ENCODE data around the gene SEC14L3.

The SEC14L3 gene

DNA sequence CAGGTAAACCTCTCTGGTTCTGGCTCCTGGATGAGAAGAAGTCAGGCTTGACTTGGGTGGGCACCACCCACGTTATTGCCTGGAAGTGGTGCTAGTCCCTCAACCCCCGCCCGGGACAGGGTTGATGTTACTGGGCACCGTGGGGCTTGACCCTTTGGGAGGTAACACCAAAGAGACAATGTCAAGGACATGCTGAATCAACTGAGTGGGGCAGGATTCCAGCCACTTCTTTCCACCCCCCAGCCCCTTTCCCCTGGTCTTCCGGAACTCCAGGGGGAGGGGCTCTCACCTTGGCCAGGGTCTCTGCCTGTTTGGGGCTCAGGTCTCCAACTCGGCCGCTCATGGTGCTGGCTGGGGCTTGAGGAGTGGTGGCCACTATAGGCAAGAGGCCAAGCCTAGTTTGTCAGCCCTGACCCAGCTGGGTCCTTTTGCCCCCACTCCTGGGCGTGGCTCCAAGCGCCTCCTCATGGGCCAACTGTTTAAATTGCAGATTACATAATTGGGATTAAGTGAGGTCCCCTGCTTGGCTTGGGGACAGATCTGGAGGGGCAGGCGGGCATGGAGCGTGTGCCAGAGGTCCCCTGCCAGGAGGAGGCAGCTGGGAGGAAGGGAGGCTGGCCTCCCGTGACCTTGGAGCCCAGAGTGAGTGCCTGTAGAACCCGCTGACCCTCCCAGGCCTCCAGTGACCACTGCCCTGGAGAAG lies at the start of gene SEC14L3:
Gene SEC14L3, minus strand, starts transcription at position 402 of the 703 bp plus-strand sequence. Its CDS starts 59 bp downstream, at position 343.
- H3K9me3 Mint-ChIP-seq = no peaks in the 10 kb centered on the region
- ATAC-seq (no peak), DNase-seq (no peak)
- no peaks in the 10 kb centered on the region for H3K4me1 Mint-ChIP-seq
- H3K36me3 Mint-ChIP-seq (ENCODE audit: low read depth) = no peaks in the 10 kb centered on the region
- peaks cover 18% of the 10 kb centered on the region for H3K27me3 Mint-ChIP-seq
- H3K4me3 Mint-ChIP-seq = no peak within 1 kb of the TSS
- H3K27ac Mint-ChIP-seq = no peak within 1 kb of the TSS

DNA sequence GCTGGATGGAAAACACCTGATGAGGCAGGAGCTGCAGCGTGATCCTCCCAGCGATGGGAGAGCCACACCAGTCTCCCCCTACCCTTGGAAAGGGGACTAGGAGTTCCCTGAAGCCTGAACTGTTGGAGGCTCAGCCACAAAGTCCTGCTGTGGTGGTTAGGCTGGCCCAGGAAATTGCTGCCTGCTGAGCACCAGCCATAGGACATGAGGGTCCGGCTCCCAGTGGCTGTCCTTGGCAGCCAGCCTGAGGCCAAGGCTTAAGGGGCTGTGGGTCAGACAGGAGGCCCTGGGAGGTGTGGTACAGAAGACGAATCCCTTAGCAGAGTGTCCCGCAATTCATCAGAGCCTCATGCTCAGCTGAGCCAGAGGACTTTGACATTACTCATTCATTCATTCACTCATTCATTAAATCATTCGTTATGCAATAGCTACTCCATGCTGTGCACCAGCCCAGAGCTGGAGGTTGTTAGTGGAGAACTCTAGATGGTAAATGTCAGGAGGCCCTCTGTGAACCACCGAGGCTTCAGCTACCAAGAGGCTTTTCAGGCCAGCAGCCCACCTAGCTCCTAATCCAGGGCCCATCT lies 48.1 kb upstream of the SEC14L3 start:
- Mint-ChIP-seq H3K27me3 (no peaks in the 10 kb centered on the region), H3K4me3 (no peak overlapping the region), H3K27ac (no peak overlapping the region), H3K4me1 (no peaks in the 10 kb centered on the region), H3K9me3 (no peaks in the 10 kb centered on the region), H3K36me3 (ENCODE audit: low read depth) (no peaks in the 10 kb centered on the region)
- ATAC-seq (no peak), DNase-seq (no peak)

DNA sequence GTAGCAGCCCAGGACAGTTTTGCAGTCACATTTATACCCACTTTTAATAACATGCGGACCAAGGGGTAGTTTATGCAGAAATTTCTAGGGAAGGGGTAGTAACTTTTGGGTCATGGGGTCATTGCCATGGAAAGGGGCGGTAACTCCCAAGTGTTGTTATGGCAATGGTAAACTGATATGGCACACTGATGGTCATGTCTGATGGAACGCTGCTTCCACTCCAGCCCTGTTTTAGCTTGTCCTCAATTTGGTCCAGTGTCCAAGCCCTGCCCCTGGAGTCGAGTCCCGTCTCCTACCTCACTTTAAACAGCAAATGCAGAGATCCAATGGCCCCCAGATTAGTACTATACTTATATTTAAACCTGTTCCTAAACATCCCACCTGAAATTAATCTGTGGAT lies 44.9 kb upstream of the SEC14L3 start:
- DNase-seq (no peak), ATAC-seq (no peak)
- Mint-ChIP-seq H3K27me3 (no peaks in the 10 kb centered on the region), H3K36me3 (ENCODE audit: low read depth) (no peaks in the 10 kb centered on the region), H3K4me3 (no peak overlapping the region), H3K27ac (no peak overlapping the region), H3K9me3 (no peaks in the 10 kb centered on the region), H3K4me1 (no peaks in the 10 kb centered on the region)

GRCh38 chr22:30516273-30516672 lies 44.5 kb upstream of the SEC14L3 start:
- no peak overlapping the region for H3K27ac Mint-ChIP-seq
- H3K4me1 Mint-ChIP-seq = no peaks in the 10 kb centered on the region
- DNase-seq (no peak), ATAC-seq (no peak)
- no peaks in the 10 kb centered on the region for H3K27me3 Mint-ChIP-seq
- no peaks in the 10 kb centered on the region for H3K9me3 Mint-ChIP-seq
- H3K4me3 Mint-ChIP-seq = no peak overlapping the region
- H3K36me3 Mint-ChIP-seq (ENCODE audit: low read depth) = no peaks in the 10 kb centered on the region

- no peak overlapping the region for H3K27ac Mint-ChIP-seq
- no peak for DNase-seq
- H3K4me1 Mint-ChIP-seq = no peaks in the 10 kb centered on the region
- ATAC-seq = no peak
- H3K36me3 Mint-ChIP-seq (ENCODE audit: low read depth) = no peaks in the 10 kb centered on the region
- H3K9me3 Mint-ChIP-seq = no peaks in the 10 kb centered on the region
- H3K4me3 Mint-ChIP-seq = no peak overlapping the region
- H3K27me3 Mint-ChIP-seq = no peaks in the 10 kb centered on the region
Measured at GRCh38 chr22:30514252-30514651, 42.4 kb upstream of the SEC14L3 start.

DNA sequence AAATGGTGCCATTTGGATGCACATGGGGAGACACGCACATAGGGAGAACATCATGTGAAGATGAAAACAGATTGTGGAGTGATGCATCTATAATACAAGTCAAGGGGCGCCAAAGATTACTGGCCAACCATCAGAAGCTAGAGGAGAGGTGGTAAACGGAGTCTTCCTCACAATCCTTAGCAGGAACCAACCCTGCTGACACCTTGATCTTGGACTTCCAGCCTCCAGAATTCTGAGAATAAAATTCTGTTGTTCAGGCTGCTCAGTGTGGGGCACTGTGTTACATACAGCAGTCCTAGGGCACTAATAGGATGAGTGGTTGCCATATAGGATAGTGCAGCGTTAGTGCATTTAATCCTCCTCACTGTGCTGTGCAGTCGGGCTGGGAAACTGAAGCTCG lies 41.6 kb upstream of the SEC14L3 start:
- H3K9me3 Mint-ChIP-seq = no peaks in the 10 kb centered on the region
- H3K36me3 Mint-ChIP-seq (ENCODE audit: low read depth) = no peaks in the 10 kb centered on the region
- no peaks in the 10 kb centered on the region for H3K4me1 Mint-ChIP-seq
- H3K27me3 Mint-ChIP-seq = no peaks in the 10 kb centered on the region
- no peak for ATAC-seq
- no peak overlapping the region for H3K27ac Mint-ChIP-seq
- no peak overlapping the region for H3K4me3 Mint-ChIP-seq
- DNase-seq = no peak

DNA sequence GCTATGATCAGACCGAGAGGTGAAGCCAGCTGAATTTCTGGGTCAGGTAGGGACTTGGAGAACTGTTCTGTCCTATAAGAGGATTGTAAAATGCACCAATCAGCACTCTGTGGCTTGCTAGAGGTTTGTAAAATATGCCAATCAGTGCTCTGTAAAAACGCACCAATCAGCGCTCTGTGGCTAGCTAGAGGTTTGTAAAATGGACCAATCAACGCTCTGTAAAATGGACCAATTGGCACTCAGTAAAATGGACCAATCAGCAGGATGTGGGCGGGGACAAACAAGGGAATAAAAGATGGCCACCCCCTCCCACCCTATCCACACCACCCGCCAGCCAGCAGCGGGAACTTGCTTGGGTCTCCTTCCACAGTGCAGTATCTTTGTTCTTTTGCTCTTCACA lies 40.1 kb upstream of the SEC14L3 start:
- no peaks in the 10 kb centered on the region for H3K27me3 Mint-ChIP-seq
- no peaks in the 10 kb centered on the region for H3K9me3 Mint-ChIP-seq
- no peak for ATAC-seq
- H3K4me1 Mint-ChIP-seq = no peaks in the 10 kb centered on the region
- no peak overlapping the region for H3K27ac Mint-ChIP-seq
- no peaks in the 10 kb centered on the region for H3K36me3 Mint-ChIP-seq (ENCODE audit: low read depth)
- DNase-seq = no peak
- H3K4me3 Mint-ChIP-seq = no peak overlapping the region

DNA sequence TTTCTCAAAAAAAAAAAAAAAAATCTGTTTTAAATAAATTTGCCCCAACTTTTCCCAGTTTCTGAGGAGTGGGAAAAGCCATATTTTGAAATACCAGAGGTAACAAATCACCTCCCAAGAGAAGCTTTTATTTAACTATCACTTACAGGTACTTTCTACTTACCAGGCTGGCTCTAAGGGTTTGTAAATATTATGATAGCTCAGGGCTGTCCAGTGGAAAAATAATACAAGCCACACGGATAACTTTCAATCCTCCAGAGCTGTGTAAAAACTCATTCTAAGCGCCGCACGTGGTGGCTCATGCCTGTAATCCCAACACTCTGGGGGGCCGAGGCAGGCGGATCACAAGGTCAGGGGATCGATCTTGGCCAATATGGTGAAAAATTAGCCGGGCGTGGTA lies 39.3 kb upstream of the SEC14L3 start:
- DNase-seq = no peak
- H3K4me1 Mint-ChIP-seq = no peaks in the 10 kb centered on the region
- peaks cover 5% of the 10 kb centered on the region for H3K27me3 Mint-ChIP-seq
- ATAC-seq = no peak
- no peaks in the 10 kb centered on the region for H3K9me3 Mint-ChIP-seq
- H3K36me3 Mint-ChIP-seq (ENCODE audit: low read depth) = no peaks in the 10 kb centered on the region
- no peak overlapping the region for H3K27ac Mint-ChIP-seq
- H3K4me3 Mint-ChIP-seq = no peak overlapping the region

DNA sequence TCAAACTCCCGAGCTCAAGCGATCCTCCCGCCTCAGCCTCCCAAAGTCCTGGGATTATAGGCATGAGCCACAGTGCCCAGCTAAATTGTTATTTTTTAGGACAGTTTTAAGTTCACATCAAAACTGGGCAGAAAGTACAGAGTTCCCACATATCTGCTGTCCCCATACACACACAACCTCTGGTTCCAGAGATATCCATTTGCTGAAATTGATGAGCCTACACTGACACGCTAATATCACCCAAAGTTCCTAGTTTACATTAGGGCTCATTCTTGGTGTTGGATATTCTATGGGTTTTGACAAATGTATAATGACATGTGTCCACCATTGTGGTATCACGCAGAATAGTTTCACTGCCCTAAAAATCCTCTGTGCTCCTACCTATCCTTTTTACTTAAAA lies 36.4 kb upstream of the SEC14L3 start:
- H3K27ac Mint-ChIP-seq = no peak overlapping the region
- DNase-seq (no peak), ATAC-seq (no peak)
- H3K4me3 Mint-ChIP-seq = no peak overlapping the region
- peaks cover 25% of the 10 kb centered on the region for H3K27me3 Mint-ChIP-seq
- H3K36me3 Mint-ChIP-seq (ENCODE audit: low read depth) = no peaks in the 10 kb centered on the region
- H3K4me1 Mint-ChIP-seq = no peaks in the 10 kb centered on the region
- H3K9me3 Mint-ChIP-seq = no peaks in the 10 kb centered on the region

GRCh38 chr22:30507670-30508069 lies 35.9 kb upstream of the SEC14L3 start:
- no peak overlapping the region for H3K27ac Mint-ChIP-seq
- DNase-seq = no peak
- no peak overlapping the region for H3K4me3 Mint-ChIP-seq
- no peaks in the 10 kb centered on the region for H3K9me3 Mint-ChIP-seq
- H3K27me3 Mint-ChIP-seq = peaks cover 26% of the 10 kb centered on the region
- no peaks in the 10 kb centered on the region for H3K4me1 Mint-ChIP-seq
- ATAC-seq = no peak
- H3K36me3 Mint-ChIP-seq (ENCODE audit: low read depth) = no peaks in the 10 kb centered on the region

- no peaks in the 10 kb centered on the region for H3K9me3 Mint-ChIP-seq
- no peak overlapping the region for H3K27ac Mint-ChIP-seq
- peaks cover 31% of the 10 kb centered on the region for H3K27me3 Mint-ChIP-seq
- no peak for DNase-seq
- H3K36me3 Mint-ChIP-seq (ENCODE audit: low read depth) = no peaks in the 10 kb centered on the region
- no peaks in the 10 kb centered on the region for H3K4me1 Mint-ChIP-seq
- ATAC-seq = no peak
- no peak overlapping the region for H3K4me3 Mint-ChIP-seq
Measured at GRCh38 chr22:30506507-30506968, 34.7 kb upstream of the SEC14L3 start.

- Mint-ChIP-seq H3K27me3 (peaks cover 34% of the 10 kb centered on the region), H3K4me1 (no peaks in the 10 kb centered on the region)
Measured at GRCh38 chr22:30503551-30503950, 31.7 kb upstream of the SEC14L3 start.

GRCh38 chr22:30502911-30503310 lies 31.1 kb upstream of the SEC14L3 start:
- Mint-ChIP-seq H3K27ac (no peak overlapping the region), H3K9me3 (no peaks in the 10 kb centered on the region), H3K4me3 (no peak overlapping the region), H3K4me1 (no peaks in the 10 kb centered on the region), H3K27me3 (peaks cover 34% of the 10 kb centered on the region), H3K36me3 (ENCODE audit: low read depth) (no peaks in the 10 kb centered on the region)
- no peak for ATAC-seq
- no peak for DNase-seq

More at GRCh38 chr22:30503551-30503950, 31.7 kb upstream of the SEC14L3 start:
- Mint-ChIP-seq H3K36me3 (ENCODE audit: low read depth) (no peaks in the 10 kb centered on the region), H3K9me3 (no peaks in the 10 kb centered on the region), H3K27ac (no peak overlapping the region), H3K4me3 (no peak overlapping the region)
- DNase-seq (no peak), ATAC-seq (no peak)

- no peak overlapping the region for H3K4me3 Mint-ChIP-seq
- H3K9me3 Mint-ChIP-seq = no peaks in the 10 kb centered on the region
- no peaks in the 10 kb centered on the region for H3K4me1 Mint-ChIP-seq
- ATAC-seq = no peak
- DNase-seq = no peak
- no peaks in the 10 kb centered on the region for H3K36me3 Mint-ChIP-seq (ENCODE audit: low read depth)
- H3K27me3 Mint-ChIP-seq = peaks cover 34% of the 10 kb centered on the region
- H3K27ac Mint-ChIP-seq = no peak overlapping the region
Measured at GRCh38 chr22:30502153-30502552, 30.3 kb upstream of the SEC14L3 start.

GRCh38 chr22:30500628-30501027 lies 28.8 kb upstream of the SEC14L3 start:
- Mint-ChIP-seq H3K36me3 (ENCODE audit: low read depth) (no peaks in the 10 kb centered on the region), H3K9me3 (no peaks in the 10 kb centered on the region), H3K4me1 (no peaks in the 10 kb centered on the region), H3K27ac (no peak overlapping the region), H3K4me3 (no peak overlapping the region), H3K27me3 (peaks cover 27% of the 10 kb centered on the region)
- DNase-seq = no peak
- no peak for ATAC-seq

All from activated naive CD8-positive, alpha-beta T cell treated with anti-CD3 and anti-CD28 coated beads, Interleukin-2, amount 50 U/mL, for 24 hours (primary cell).